ENCODE measurements around the gene SHOC2.

DNA sequence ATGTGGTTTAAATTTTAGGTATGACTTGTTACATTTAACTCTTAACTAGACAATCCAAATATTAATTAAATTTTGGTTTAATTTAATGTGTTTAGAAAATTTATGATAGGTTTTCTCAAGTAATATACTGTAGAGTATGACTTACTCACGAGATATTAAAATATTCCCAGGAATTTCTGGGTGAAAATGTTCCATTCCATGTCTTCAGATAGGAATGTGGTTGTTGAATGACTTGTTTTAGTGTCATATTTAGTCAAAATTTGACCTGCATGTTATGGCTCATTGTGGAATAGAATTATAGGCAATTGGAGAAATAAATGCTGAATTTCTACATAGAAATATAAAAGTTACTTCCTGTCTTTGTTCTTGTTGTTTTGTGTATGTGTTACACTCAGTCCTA is 46.7 kb downstream of the SHOC2 start:
- TF ChIP-seq, protein P1, sequence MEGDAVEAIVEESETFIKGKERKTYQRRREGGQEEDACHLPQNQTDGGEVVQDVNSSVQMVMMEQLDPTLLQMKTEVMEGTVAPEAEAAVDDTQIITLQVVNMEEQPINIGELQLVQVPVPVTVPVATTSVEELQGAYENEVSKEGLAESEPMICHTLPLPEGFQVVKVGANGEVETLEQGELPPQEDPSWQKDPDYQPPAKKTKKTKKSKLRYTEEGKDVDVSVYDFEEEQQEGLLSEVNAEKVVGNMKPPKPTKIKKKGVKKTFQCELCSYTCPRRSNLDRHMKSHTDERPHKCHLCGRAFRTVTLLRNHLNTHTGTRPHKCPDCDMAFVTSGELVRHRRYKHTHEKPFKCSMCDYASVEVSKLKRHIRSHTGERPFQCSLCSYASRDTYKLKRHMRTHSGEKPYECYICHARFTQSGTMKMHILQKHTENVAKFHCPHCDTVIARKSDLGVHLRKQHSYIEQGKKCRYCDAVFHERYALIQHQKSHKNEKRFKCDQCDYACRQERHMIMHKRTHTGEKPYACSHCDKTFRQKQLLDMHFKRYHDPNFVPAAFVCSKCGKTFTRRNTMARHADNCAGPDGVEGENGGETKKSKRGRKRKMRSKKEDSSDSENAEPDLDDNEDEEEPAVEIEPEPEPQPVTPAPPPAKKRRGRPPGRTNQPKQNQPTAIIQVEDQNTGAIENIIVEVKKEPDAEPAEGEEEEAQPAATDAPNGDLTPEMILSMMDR (IDR thresholded peaks at IDR 0.05): no peak
- TF ChIP-seq POLR2A (IDR thresholded peaks at IDR 0.05): no peak

Data from transverse colon (tissue), 3 donors.